Stimulated activated naive CD8-positive, alpha-beta T cell treated with anti-CD3 and anti-CD28 coated beads, Interleukin-15, Interleukin-2, amounts not matched to agents 100 U/mL and 50 U/mL, for 24 hours (primary cell): ENCODE measurements around the gene PREB.
A peak's percentile ranks its signal among the peaks of the same experiment; 100 is the strongest.
"Not testable (repeated sequence)": the region's sequence is repeated elsewhere in the genome, so short reads cannot be mapped to it uniquely, and the experiment has no call there.

Experiments used
- ATAC-seq: fragments of 150-1000 bp; cut with Tn5 transposase; one replicate; pipeline ENCODE4 v1.10.0; 2021
- DNase-seq: peaks from one replicate; pipeline ENCODE4 v3.0.0; 2021

PREB gene

DNA sequence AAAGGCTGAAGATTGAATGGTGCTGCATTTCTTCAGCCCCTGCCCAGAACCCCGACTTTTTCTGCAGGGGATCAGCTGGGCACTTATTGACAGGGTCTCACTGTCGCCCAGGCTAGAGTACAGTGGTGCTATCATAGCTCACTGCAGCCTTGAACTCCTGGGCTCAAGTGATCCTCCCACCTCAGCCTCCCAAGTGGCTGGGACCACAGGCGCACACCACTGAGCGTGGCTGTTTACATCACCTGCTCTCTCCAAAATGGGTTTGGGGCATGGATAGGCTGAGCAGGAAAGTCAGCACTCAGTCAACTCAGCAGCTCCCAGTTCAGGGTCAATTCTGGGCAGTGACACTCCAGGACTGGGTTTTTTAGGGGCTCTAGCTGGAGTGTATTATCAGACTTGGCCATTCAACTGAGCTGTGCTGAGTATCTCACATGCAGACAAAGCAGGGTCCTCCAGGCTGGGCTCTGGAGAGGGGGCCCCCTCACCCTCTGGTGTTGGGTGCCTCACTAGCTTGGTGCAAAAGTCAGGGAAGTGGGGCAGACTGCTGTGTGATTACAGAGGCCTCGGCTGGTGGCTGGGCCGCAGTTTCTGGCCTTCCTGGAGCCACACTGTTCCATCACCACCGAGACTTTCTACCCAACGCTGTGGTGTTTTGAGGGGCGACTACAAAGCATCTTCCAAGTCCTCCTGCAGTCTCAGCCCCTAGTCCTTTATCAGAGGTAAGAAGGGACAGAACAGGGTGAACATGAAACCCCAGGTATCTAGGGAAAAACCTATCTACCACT is 6.4 kb downstream of the PREB start:
- no peak for ATAC-seq
- DNase-seq: no peak

DNA sequence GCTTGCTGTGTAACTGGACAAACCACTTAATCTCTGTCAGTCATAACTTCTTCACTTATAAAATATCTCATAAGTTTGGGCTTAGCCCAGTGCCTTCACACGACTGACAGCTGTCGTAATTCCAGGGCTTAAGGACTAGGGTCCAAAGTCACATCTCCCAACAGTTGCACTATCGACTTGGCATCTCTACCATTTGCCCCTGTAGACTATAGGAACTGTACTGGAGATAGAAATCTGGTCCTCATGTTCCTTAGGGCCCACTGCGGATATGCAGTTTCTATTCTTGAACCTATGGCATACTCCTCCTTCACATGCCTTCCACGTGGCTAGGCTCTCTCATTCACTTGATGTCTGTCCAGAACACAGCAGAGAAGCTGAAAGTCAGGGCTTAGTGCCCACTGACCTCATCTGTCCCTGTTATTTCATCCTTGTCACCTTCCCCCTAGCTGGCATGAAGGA is 8.2 kb downstream of the PREB start:
- ATAC-seq: no peak

DNA sequence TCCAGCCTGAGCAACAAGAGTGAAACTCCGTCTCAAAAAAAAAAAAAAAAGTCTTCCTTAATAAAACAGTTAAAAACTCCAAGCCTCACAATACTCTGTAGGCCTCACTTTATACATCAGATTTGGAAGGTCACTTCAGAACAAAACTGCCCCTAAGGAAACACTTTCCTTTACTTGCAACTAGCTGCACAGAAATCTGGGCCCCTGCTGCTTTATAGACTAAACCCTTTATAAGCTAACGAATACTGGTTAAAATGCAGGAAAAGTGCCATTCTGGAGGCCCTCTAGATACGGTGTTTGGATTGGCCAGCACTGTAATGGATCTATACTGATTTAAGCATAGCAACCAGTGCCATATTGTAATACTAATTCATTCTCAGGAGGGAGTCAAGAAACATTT is 9.3 kb downstream of the PREB start:
- ATAC-seq (no peak), DNase-seq (no peak)

More for the DNA sequence above, 8.2 kb downstream of the PREB start:
- DNase-seq: no peak

DNA sequence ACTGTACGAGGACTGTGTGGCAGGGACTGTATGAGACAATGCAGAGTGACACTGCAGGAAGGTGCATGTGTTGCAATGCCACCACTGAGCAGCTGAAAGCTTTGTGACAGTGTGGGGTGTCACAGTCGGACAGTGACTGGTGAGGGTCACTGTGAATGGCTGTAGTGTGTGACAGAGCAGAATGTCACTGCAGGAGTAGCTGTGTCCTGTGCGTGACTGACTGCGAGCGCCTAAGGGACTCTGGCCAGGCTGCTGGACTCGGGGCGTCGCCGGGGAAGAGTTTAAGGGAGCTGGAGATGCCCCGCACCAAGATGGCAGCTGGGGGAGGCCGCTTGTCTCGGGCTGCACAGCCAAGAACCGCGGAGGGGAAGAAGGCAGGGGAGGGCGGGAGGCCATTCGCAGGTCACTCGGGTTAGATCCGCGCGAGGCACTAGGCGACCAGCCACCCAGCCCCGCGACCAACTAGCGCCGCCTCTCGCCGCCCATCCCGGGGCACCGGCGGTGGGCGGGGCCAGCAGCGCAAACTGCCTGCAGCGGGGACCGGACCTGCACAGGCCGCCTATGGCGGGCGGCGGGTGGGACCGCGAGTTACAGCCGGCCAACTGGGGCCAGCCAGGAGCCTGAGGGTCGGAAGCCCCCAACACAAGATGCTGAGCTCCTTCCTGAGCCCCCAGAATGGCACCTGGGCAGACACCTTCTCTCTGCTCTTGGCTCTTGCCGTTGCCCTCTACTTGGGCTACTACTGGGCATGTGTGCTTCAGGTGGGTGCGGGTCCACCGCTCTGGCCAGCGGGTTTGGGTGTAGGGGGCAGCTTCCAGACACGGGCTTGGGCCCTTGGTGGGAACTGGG is 10.9 kb downstream of the PREB start, which contains the start of gene ABHD1:
Gene ABHD1, plus strand, starts transcription at position 514 of the 849 bp plus-strand sequence. Its CDS starts 134 bp downstream, at position 648.
- peak; percentile 71 for DNase-seq
- peak; percentile 78 for ATAC-seq

DNA sequence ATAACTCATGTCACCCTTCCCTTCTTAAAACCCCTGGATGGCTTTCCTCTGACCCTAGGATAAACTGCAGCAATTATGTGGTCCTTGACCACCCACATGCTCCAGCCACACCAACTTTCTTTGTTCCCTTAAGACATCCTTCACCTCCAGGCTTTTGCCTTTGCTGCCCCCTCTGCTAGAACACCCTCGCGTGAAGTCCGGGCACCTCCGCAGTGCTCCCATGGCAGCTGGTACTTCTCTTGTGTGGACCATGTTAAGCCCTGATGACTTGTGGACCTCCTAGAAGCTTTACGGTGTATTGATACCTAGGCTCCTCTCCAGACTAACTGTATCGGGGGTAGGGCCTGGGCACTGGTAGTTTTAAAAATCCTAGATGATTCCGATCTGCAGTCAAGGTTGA is 11.6 kb downstream of the PREB start:
- DNase-seq (no peak), ATAC-seq (no peak)

DNA sequence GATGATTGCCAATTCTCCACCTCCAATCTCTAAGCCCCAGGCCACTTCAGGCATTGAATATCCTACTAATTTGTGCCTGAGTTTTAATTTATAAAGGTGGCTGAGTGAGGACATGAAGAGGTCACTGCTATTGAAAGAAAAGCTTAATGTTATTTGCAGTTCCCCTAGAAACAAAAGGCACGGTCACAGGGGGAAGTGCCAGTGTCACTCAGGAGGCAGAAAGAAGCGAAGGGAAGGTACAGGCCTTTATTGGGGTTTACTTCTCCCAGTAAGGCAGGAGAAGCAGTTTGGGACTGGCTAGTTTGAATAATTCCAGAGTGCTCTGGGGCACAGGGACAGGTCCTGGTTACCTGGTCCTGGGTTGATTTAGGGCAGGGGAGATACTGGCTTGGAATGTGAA is 12.5 kb downstream of the PREB start:
- DNase-seq (no peak), ATAC-seq (no peak)

DNA sequence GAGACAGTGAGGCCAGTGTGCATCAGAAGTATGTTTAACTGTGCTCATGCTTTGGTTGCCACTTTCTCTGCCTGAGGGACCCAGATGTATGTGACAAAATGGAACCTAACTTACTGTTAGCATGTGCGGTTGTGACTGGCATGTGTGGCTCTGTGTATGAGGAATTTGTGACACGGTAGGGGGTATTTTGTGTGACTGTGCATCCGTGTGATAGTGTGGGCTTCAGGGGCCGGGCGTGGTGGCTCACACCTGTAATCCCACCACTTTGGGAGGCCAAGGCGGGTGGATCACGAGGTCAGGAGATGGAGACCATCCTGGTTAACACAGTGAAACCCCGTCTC is 15.1 kb downstream of the PREB start:
- ATAC-seq, DNase-seq: not testable (repeated sequence)

DNA sequence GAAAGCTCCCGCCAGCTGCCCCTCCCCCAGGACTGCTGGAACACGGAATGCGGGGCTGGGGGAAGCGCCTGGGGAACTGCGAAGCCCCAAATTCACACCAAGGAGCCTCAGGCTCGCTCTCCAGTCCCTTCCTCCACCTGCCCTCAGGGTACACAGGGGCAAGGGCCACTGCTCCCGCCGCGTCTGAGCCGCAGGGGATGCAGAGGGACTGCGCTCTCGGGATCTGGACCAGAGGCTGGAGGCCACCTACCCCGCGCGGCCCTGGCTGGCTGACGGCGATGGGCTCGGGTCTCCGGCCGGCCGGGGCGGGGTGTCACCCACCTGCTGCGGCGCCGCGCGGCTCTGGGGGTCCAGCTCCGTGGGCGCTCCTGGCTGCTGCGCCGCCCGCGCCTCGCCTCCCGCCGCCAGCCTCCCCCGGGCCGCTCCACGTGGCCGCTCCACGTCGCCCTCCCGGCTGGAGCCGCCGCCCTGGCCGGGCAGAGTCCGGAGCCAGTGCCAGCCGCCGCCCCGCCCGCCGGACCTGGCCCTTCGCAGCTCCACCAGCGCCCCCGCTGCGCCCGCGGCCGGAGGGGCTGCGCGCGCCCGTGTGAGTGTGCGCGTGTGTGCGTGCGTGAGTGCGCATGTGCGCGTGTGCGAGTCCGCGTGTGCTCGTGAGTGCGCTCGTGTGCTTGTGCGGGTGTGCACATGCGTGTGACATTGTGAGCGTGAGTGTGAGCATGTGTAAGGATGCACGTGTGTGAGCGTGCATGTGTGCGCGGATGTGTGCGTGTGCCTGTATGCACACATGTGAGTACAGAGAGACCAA is 15.7 kb downstream of the PREB start, which contains the start of gene CGREF1:
Gene CGREF1, minus strand, starts transcription at position 604 of the 805 bp plus-strand sequence. CDS start 14,762 bp downstream, outside the sequence.
- peak; percentile 7 for ATAC-seq
- peak; percentile 29 for DNase-seq

DNA sequence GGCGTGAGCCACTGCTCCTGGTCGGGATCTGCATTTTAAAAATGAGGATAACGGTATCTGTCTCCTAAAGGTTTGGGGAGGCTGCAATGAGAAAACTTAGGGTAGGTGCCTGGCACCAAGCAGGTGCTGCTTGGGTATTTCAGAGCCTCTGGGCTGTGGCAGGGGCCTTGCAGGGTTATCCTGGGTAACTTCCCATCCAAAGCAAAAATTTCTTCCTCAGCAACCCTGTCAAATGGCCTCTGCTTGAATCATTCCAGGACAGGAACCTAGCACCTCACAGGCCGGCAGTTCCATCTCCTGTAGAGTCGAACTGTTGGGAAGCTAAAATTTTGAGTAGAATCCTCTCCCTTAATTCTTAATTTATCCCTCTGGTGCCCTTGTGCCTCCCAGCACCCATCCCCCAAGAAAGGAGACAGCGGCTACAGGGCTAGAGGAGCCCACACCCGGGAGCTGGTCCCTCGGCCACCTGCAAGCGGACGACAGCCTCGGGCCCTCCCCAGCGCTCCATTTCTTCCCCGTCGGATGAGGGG is 16.4 kb downstream of the PREB start:
- no peak for DNase-seq
- ATAC-seq: no peak

DNA sequence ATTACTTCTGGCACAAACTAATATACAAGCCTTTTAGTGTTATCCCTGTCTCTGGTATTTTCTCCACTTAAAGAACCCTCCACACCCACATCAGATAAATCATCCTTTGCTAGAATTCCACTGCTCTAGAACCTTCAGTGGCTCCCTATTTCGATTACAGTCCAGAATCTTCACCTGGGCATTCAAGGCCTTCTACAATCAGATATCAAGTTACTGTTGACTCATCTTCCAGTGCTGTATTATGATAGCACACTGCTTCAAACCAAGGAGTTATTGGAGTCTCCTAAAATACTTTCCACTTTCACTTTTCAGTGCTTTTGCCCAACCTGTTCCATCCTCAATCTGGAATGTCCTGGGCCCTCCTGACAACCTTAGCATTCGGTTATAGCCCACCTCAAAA is 18.9 kb downstream of the PREB start:
- DNase-seq: no peak
- no peak for ATAC-seq

DNA sequence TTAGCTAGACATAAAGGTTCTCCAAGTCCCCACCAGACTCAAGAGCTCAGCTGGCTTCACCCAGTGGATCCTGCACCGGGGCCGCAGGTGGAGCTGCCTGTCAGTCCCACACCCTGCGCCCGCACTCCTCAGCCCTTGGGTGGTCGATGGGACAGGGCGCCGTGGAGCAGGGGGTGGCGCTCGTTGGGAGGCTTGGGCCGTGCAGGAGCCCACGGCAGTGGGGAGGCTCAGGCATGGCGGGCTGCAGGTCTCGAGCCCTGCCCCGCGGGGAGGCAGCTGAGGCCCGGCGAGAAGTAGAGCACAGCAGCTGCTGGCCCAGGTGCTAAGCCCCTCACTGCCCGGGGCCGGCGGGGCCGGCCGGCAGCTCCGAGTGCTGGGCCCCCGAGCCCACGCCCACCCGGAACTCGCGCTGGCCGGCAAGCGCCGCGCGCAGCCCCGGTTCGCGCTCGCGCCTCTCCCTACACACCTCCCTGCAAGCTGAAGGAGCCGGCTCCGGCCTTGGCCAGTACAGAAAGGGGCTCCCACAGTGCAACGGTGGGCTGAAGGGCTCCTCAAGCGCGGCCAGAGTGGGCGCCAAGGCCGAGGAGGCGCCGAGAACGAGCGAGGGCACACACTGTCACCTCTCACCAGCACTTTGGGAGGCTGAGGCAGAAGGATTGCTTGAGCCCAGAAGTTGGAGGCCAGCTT is 22.9 kb downstream of the PREB start:
- DNase-seq, ATAC-seq: not testable (repeated sequence)

DNA sequence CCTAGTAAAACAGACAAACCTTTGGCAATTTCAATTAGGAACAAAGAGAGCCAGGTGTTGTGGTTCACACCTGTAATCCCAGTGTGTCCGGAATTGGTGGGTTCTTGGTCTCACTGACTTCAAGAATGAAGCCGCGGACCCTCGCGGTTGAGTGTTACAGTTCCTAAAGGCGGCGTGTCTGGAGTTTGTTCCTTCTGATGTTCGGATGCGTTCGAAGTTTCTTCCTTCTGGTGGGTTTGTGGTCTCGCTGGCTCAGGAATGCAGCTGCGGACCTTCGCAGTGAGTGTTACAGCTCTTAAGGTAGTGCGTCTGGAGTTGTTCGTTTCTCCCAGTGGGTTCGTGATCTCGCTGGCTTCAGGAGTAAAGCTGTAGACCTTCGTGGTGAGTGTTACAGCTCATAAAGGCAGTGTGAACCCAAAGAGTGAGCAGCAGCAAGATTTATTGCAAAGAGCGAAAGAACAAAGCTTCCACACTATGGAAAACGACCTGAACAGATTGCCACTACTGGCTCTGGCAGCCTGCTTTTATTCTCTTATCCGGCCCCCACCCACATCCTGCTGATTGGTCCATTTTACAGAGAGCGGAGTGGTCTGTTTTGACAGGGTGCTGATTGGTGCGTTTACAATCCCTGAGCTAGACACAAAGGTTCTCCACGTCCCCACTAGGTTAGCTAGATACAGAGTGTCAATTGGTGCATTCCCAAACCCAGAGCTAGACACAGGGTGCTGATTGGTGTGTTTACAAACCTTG is 23.7 kb downstream of the PREB start:
- ATAC-seq: not testable (repeated sequence)

DNA sequence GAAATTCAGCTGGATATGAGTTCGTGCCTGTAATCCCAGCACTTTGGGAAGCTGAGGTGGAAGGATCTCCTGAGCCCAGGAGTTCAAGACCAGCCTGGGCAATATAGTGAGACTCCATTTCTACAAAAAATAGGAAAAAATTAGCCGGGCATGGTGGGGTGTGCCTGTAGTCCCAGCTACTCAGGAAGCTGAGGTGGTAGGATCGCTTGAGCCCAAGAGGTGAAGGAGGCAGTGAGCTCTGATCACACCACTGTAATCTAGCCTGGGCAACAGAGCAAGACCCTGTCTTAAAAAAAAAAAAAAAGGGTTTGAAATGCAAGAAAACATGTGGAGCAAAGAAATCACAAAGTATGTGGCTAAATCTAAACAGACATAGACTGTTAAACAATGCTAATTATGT is 25.4 kb downstream of the PREB start:
- ATAC-seq: no peak
- no peak for DNase-seq

More for the DNA sequence above, 23.7 kb downstream of the PREB start:
- DNase-seq: not testable (repeated sequence)

DNA sequence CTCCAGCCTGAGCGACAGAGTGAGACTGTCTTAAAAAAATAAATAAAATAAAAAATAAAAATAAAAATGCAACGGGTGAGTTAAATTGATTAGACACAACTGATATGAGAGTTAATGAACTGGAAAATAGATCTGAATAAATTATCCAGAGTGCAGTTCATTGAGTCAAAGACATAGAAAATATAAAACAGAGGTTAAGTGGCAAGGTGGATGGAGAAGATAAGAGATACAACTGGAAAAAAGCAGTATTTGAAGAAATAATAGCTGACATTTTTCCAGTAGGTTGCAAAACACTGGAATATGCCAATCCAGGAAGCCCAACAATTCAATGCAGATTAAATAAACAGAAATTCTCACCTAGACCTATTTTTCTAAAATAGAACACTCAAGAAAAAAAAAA is 26.2 kb downstream of the PREB start:
- no peak for ATAC-seq
- no peak for DNase-seq

DNA sequence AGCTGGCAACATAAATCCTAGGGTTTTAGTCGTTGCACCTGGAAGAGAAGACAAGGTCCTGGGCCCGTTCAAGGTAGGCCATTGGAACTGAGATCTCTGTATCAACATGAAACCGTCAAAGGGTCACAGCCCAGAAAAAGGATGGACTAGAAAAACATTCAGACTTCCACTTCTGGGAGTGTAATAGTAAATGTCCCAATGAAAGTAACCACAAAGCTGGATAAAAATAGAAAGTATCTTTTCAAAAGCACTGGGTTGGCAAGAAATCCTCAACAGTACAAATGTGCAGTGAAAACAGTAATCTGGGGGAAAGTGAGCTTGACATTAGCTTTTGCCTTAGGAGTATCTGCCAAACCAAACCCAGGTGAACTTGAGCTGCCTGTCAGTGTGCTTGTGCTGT is 28.5 kb downstream of the PREB start:
- DNase-seq (no peak), ATAC-seq (no peak)

DNA sequence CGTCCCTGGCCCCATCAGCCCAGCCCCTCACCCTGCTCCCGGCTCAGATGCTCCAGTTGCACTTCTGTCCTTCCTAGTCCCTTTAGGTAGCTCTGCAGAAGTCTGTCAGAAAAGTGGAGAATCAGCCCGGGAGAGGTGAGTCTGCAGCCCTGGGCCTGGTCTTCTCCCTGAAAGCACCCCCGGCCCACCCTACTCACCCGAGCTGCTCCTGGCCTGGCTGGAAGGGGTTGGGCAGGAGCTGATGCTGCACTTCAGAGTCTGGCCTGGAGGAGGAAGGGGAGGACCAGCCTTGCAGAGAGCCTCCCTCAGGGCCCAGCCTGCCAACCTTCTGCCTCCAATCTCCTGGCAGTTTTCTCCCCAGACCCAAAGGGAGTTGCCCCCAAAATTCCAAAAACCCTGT is 32.1 kb downstream of the PREB start:
- ATAC-seq (no peak), DNase-seq (no peak)

DNA sequence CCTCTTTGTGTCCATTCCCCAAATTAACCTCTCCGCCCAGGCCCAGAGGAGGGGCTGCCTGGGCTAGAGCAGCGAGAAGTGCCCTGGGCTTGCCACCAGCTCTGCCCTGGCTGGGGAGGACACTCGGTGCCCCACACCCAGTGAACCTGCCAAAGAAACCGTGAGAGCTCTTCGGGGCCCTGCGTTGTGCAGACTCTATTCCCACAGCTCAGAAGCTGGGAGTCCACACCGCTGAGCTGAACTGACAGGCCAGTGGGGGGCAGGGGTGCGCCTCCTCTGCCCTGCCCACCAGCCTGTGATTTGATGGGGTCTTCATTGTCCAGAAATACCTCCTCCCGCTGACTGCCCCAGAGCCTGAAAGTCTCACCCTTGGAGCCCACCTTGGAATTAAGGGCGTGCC is 34.4 kb downstream of the PREB start:
- no peak for ATAC-seq
- DNase-seq: no peak

DNA sequence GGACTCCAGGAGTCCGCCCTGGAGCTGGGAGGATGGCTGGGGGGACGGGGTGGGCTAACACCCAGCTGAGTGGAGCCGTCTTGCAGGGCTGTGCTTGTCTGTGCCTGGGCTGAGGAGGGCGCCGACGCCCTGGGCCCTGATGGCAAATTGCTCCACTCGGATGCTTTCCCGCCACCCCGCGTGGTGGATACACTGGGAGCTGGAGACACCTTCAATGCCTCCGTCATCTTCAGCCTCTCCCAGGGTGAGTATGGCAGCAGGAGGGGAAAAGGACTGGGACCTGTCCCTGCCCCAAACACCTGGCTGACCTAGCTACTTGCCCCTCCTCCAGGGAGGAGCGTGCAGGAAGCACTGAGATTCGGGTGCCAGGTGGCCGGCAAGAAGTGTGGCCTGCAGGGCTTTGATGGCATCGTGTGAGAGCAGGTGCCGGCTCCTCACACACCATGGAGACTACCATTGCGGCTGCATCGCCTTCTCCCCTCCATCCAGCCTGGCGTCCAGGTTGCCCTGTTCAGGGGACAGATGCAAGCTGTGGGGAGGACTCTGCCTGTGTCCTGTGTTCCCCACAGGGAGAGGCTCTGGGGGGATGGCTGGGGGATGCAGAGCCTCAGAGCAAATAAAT is 35.0 kb downstream of the PREB start:
- DNase-seq (no peak), ATAC-seq (no peak)

DNA sequence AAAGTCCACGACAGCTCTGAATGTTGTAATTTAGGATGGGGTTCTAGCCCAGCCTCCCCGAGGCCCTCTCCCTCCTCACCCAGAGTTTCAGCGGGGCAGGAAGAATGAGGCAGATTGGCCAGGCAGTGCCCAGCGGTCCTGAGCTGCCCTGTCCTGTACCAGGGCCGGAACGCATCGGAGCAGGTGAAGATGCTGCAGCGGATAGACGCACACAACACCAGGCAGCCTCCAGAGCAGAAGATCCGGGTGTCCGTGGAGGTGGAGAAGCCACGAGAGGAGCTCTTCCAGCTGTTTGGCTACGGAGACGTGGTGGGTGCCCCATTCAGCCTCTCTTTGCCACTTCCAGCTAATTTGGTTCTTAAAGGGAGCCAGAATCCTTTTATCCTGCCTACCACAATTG is 37.1 kb downstream of the PREB start:
- ATAC-seq (no peak), DNase-seq (no peak)

DNA sequence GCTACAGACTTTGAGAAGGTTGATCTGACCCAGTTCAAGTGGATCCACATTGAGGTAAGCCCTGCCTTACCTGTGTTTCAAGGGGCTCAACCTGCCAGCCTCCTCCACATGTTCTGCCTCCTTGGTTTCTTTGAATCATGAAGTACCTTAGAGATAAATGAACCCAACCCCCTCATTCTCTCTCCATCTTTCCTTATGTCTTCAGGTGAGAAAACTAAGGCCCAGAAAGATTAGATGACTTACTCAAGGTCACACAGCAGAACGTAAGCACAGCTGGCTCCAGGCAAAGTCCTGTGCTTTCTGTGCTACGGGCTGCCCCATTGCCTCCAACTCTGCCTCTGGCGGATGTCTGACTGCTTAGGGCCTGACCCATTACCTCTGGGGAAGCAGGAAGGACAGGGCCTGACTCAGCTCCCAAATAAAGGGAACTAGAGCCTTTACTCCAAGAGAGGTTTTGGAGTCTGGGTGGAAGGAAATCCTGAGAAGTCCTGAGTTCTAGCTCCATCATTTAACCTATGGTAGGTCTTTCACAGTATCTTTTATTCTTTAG is 37.6 kb downstream of the PREB start:
- no peak for ATAC-seq
- no peak for DNase-seq
